Measurements from ENCODE around the gene ARHGEF3.

DNA sequence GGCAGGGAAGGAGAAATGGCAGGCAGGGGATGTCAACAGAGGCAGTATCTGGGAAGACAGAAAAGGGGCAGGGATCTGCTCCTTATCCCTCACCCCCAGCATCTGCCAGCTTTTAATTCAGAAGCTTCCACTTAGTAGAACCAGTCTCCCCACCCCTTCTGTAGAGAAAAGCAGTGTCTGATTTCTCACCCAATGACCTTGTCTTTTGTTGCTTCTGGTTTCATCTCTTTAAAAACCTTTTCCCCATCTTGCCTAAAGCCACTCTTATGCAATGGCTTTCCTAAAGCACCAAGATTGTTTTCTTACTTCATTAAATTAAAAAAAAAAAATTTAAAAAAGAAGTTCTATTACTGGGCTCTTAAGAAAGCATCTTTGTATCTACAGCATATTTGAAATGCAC, 27.8 kb downstream of the ARHGEF3 start:
- TF ChIP-seq, protein P1, sequence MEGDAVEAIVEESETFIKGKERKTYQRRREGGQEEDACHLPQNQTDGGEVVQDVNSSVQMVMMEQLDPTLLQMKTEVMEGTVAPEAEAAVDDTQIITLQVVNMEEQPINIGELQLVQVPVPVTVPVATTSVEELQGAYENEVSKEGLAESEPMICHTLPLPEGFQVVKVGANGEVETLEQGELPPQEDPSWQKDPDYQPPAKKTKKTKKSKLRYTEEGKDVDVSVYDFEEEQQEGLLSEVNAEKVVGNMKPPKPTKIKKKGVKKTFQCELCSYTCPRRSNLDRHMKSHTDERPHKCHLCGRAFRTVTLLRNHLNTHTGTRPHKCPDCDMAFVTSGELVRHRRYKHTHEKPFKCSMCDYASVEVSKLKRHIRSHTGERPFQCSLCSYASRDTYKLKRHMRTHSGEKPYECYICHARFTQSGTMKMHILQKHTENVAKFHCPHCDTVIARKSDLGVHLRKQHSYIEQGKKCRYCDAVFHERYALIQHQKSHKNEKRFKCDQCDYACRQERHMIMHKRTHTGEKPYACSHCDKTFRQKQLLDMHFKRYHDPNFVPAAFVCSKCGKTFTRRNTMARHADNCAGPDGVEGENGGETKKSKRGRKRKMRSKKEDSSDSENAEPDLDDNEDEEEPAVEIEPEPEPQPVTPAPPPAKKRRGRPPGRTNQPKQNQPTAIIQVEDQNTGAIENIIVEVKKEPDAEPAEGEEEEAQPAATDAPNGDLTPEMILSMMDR (IDR thresholded peaks at IDR 0.05; ENCODE audit: insufficient read depth, low read length), result no peak
- TF ChIP-seq, protein P2, sequence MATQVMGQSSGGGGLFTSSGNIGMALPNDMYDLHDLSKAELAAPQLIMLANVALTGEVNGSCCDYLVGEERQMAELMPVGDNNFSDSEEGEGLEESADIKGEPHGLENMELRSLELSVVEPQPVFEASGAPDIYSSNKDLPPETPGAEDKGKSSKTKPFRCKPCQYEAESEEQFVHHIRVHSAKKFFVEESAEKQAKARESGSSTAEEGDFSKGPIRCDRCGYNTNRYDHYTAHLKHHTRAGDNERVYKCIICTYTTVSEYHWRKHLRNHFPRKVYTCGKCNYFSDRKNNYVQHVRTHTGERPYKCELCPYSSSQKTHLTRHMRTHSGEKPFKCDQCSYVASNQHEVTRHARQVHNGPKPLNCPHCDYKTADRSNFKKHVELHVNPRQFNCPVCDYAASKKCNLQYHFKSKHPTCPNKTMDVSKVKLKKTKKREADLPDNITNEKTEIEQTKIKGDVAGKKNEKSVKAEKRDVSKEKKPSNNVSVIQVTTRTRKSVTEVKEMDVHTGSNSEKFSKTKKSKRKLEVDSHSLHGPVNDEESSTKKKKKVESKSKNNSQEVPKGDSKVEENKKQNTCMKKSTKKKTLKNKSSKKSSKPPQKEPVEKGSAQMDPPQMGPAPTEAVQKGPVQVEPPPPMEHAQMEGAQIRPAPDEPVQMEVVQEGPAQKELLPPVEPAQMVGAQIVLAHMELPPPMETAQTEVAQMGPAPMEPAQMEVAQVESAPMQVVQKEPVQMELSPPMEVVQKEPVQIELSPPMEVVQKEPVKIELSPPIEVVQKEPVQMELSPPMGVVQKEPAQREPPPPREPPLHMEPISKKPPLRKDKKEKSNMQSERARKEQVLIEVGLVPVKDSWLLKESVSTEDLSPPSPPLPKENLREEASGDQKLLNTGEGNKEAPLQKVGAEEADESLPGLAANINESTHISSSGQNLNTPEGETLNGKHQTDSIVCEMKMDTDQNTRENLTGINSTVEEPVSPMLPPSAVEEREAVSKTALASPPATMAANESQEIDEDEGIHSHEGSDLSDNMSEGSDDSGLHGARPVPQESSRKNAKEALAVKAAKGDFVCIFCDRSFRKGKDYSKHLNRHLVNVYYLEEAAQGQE (IDR thresholded peaks at IDR 0.05; ENCODE audit: insufficient replicate concordance, low read depth), result no peak
- TF ChIP-seq SPI1 (IDR thresholded peaks at IDR 0.05; ENCODE audit: borderline replicate concordance, low read depth) (no peak), POLR2AphosphoS5 (IDR thresholded peaks at IDR 0.05; ENCODE audit: low read depth) (no peak), GABPA (IDR thresholded peaks at IDR 0.05; ENCODE audit: low read depth) (no peak)
